Uterus (tissue), 4 donors: ENCODE measurements around the gene CASP10. TPM values are rescaled to one million over a fixed set of nuclear protein-coding genes. Genes with fewer than 3 reads are reported as not detected.

ENCODE experiments used
- DNase-seq, 2 donors: peaks; one replicate each; pipeline ENCODE4 v3.0.0-alpha.2; 2019 to 2020
- H3K27ac ChIP-seq, 2 donors: fragments of 200-600 bp; sonication (generic); 1 replicate in 1 of 2; 2 replicates in 1 of 2; pipeline ENCODE4 v1.5.1; 2016 to 2018
- H3K27me3 ChIP-seq, 2 donors: fragments of 200-600 bp; sonication (generic); one replicate each; pipeline ENCODE4 v1.5.1; 2018 to 2019; ENCODE audit warnings: control low read depth in 1 of 2
- H3K36me3 ChIP-seq, 2 donors: fragments of 200-600 bp; sonication (generic); one replicate each; pipeline ENCODE4 v1.5.1; 2019; ENCODE audit warnings: control low read depth in 1 of 2
- H3K4me1 ChIP-seq, 2 donors: fragments of 200-600 bp; sonication (generic); one replicate each; pipeline ENCODE4 v1.5.1; 2018 to 2019; ENCODE audit warnings: control low read depth in 1 of 2
- H3K4me3 ChIP-seq, 2 donors: fragments of 200-600 bp; sonication (generic); 1 replicate in 1 of 2; 2 replicates in 1 of 2; pipeline ENCODE4 v1.5.1; 2018 to 2019; ENCODE audit warnings: mild to moderate bottlenecking in 1 of 2
- H3K9me3 ChIP-seq, 2 donors: fragments of 200-600 bp; sonication (generic); one replicate each; pipeline ENCODE4 v1.5.1; 2019; ENCODE audit warnings: control low read depth in 1 of 2
- CTCF ChIP-seq, 4 experiments: fragments of 200-600 bp in 2 of 4; fragments of 450-650 bp in 2 of 4; sonication (generic) in 2 of 4; IDR thresholded peaks; one replicate each; pipeline ENCODE4 v1.5.1; 2016 to 2019; ENCODE audit warnings: antibody characterized with exemption in 4 of 4, mild to moderate bottlenecking in 2 of 4, moderate library complexity in 1 of 4
- POLR2A ChIP-seq, 2 donors: fragments of 450-650 bp; IDR thresholded peaks; one replicate each; pipeline ENCODE4 v1.6.1; 2016; ENCODE audit warnings: antibody characterized with exemption in 2 of 2, mild to moderate bottlenecking in 1 of 2, moderate library complexity in 1 of 2
- intact Hi-C: fragments of 100-400 bp; cut with DNase I; formaldehyde crosslinking; loops from one replicate; pipeline ENCODE4 v1.15.1; 2023; ENCODE audit warnings: low total_unique reads
- total RNA-seq, 4 donors: library from RNA; depleted of rRNA in 3 of 4; stranded (reverse); fragments of >200 nt in 3 of 4; gene quantifications; one replicate each; pipeline versions ENCODE4 v1.1.0 to v1.2.4, GENCODE V29; 2014 to 2023
- donor health status: DM: yes; HTN: yes; CAD: no.

The CASP10 gene
- total RNA-seq, 4 donors from 2014 or later, result 1.8 to 21.6 (median 11.7) TPM

- intact Hi-C loops, result no loop called here
- Histone ChIP-seq H3K27me3 (no peaks in the 10 kb centered on the region), H3K27ac (no peak overlapping the region), H3K4me3 (no peak overlapping the region), H3K36me3 (no peaks in the 10 kb centered on the region), H3K9me3 (no peaks in the 10 kb centered on the region), H3K4me1 (no peaks in the 10 kb centered on the region)
- TF ChIP-seq CTCF (IDR thresholded peaks at IDR 0.05) (no peak), POLR2A (IDR thresholded peaks at IDR 0.05) (no peak)
- no peak for DNase-seq
Observed at GRCh38 chr2:201244829-201245228, 61.9 kb downstream of the CASP10 start.

GRCh38 chr2:201246280-201246679, 63.3 kb downstream of the CASP10 start:
- H3K4me1 ChIP-seq, result no peaks in the 10 kb centered on the region
- no peak overlapping the region for H3K4me3 ChIP-seq
- H3K9me3 ChIP-seq, result no peaks in the 10 kb centered on the region
- intact Hi-C loops, result no loop called here
- no peaks in the 10 kb centered on the region for H3K36me3 ChIP-seq
- TF ChIP-seq POLR2A (IDR thresholded peaks at IDR 0.05) (no peak), CTCF (IDR thresholded peaks at IDR 0.05) (no peak)
- no peak for DNase-seq
- no peak overlapping the region for H3K27ac ChIP-seq
- H3K27me3 ChIP-seq, result no peaks in the 10 kb centered on the region

GRCh38 chr2:201248288-201248844, 65.4 kb downstream of the CASP10 start:
- Histone ChIP-seq H3K27ac (no peak overlapping the region), H3K9me3 (no peaks in the 10 kb centered on the region), H3K27me3 (no peaks in the 10 kb centered on the region), H3K4me1 (no peaks in the 10 kb centered on the region), H3K36me3 (no peaks in the 10 kb centered on the region), H3K4me3 (no peak overlapping the region)
- intact Hi-C loops, result no loop called here
- DNase-seq, result no peak
- no peak for TF ChIP-seq POLR2A (IDR thresholded peaks at IDR 0.05)
- TF ChIP-seq CTCF (IDR thresholded peaks at IDR 0.05), result no peak

DNA sequence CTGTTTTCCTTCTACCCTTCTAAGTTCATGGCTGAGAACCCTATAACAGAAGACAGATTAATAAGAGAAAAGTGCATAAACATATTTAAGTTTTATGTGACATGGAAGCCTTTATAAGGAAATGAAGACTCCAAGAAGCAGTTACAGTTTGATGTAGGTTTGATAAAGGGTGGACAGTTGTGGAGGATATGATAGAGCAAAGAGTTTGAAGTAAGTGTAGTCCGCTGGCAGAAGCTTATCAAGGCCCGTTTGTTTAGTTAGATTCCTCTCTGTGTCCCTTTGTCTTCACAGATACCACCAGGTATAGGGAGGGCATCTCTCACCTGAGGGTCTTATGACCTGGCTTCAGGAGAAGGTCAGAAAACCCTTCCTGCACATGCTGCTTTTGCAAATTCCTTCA, 66.9 kb downstream of the CASP10 start:
- Histone ChIP-seq H3K9me3 (no peaks in the 10 kb centered on the region), H3K27ac (no peak overlapping the region), H3K36me3 (no peaks in the 10 kb centered on the region), H3K27me3 (no peaks in the 10 kb centered on the region), H3K4me1 (no peaks in the 10 kb centered on the region), H3K4me3 (no peak overlapping the region)
- DNase-seq, result no peak
- no peak for TF ChIP-seq POLR2A (IDR thresholded peaks at IDR 0.05)
- intact Hi-C loops, result no loop called here

DNA sequence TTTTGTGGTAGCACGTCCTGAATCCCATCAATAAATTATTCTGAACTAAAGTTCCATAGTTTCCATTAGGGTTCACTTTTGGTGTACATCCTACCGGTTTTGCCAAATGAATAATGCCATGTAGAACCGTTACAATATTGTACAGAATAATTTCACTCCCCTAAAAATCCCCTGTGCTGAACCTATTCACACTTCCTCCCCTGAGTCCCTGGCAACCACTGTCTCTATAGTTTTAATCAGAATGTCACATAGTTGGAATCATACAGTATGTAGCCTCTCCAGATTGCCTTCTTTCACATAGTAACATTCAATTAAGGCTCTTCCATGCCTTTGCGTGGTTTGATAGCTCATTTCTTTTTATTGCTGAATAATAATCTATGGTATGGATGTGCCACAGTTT, 67.8 kb downstream of the CASP10 start:
- Histone ChIP-seq H3K4me3 (no peak overlapping the region), H3K27ac (no peak overlapping the region), H3K9me3 (no peaks in the 10 kb centered on the region), H3K27me3 (no peaks in the 10 kb centered on the region), H3K36me3 (no peaks in the 10 kb centered on the region), H3K4me1 (no peaks in the 10 kb centered on the region)
- intact Hi-C loops, result no loop called here
- TF ChIP-seq POLR2A (IDR thresholded peaks at IDR 0.05) (no peak), CTCF (IDR thresholded peaks at IDR 0.05) (no peak)
- no peak for DNase-seq
